Activated naive CD4-positive, alpha-beta T cell treated with anti-CD3 and anti-CD28 coated beads for 36 hours (primary cell): ENCODE results near the gene CDX1. TPM values are rescaled to one million over a fixed set of nuclear protein-coding genes. Genes with fewer than 3 reads are reported as not detected.

ENCODE experiments used
- CTCF ChIA-PET: fragments of 350-600 bp; sonication (Branson Sonifier 250); formaldehyde crosslinking; loops from one replicate; lab custom pipeline; 2021; ENCODE audit warnings: antibody characterized with exemption; lab: Charles Lee
- DNase-seq: peaks from one replicate; pipeline ENCODE4 v3.0.0-alpha.2; 2020
- H3K27ac Mint-ChIP-seq: one replicate; pipeline ENCODE4 v1.8.0; 2021; ENCODE audit warnings: mild to moderate bottlenecking, mixed read lengths
- H3K27me3 Mint-ChIP-seq: one replicate; pipeline ENCODE4 v1.8.0; 2021; ENCODE audit warnings: low read depth, mixed read lengths
- H3K36me3 Mint-ChIP-seq: one replicate; pipeline ENCODE4 v1.8.0; 2021; ENCODE audit warnings: low read depth, mixed read lengths
- H3K4me1 Mint-ChIP-seq: one replicate; pipeline ENCODE4 v1.8.0; 2021; ENCODE audit warnings: low read depth, mixed read lengths
- H3K4me3 Mint-ChIP-seq: one replicate; pipeline ENCODE4 v1.8.0; 2021; ENCODE audit warnings: mild to moderate bottlenecking, moderate library complexity, mixed read lengths
- H3K9me3 Mint-ChIP-seq: one replicate; pipeline ENCODE4 v1.8.0; 2021; ENCODE audit warnings: mixed read lengths
- intact Hi-C: fragments of 100-400 bp; cut with micrococcal nuclease; formaldehyde crosslinking; loops from one replicate; pipeline ENCODE4 v1.15.1; 2023
- total RNA-seq, 2 experiments: library from RNA; stranded (reverse); gene quantifications; one replicate each; pipeline ENCODE4 v1.2.3, GENCODE V29; 2021

CDX1 gene
- total RNA-seq, 2 experiments from 2014 or later = not detected

DNA sequence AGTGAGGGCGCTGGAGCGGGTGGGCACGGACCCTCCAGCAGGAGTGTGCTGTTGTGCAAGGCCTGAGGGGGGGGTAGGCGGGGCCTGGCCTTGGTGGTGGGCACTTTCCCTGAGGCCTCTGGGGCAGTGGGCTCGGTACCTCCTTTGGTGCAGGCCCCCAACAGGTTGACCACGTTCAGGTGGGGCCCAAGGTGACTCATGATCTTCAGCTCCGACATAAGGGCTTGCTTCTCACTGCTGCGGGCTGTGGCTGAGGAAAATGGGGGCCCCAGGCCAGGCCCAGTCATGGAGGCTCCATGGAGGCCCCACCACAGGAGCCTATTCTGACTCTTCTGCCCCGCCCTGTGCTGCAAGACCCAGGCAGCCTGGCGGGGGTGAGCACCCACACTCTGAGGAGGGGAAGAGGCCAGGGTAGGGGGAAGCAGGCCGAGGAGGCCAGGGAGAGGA, 42.4 kb upstream of the CDX1 start:
- intact Hi-C loops = loop anchor here (5.0 kb wide), 2 partner anchors 57 to 292 kb away; no protein-coding TSS in a partner anchor
- H3K9me3 Mint-ChIP-seq = no peaks in the 10 kb centered on the region
- no peak for DNase-seq
- H3K36me3 Mint-ChIP-seq = no peaks in the 10 kb centered on the region
- no peak overlapping the region for H3K4me3 Mint-ChIP-seq
- no peaks in the 10 kb centered on the region for H3K27me3 Mint-ChIP-seq
- H3K4me1 Mint-ChIP-seq = no peaks in the 10 kb centered on the region
- CTCF ChIA-PET = no interaction called here
- no peak overlapping the region for H3K27ac Mint-ChIP-seq

DNA sequence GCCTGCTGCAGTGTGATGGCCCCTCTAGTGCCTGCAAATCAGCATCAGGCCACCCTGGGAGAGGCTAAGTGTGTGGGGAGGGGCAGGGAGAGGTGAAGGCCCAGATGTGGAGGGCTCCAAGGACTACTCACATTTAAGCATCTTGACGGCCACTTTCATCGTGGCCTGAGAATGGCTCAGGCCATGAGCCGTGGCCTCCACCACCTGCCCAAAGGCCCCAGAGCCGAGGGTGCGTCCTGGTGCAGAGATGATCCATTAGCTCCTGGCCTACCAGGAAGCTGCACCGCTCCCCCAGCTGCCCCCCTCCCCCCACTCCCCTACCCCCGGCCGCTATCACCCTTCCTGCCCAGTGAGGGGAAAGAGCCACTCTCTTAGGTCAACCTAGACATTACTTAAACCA, 42.0 kb upstream of the CDX1 start:
- Mint-ChIP-seq H3K27me3 (no peaks in the 10 kb centered on the region), H3K27ac (no peak overlapping the region), H3K9me3 (no peaks in the 10 kb centered on the region), H3K4me1 (no peaks in the 10 kb centered on the region), H3K36me3 (no peaks in the 10 kb centered on the region), H3K4me3 (no peak overlapping the region)
- intact Hi-C loops = loop anchor here (5.0 kb wide), 2 partner anchors 57 to 292 kb away; no protein-coding TSS in a partner anchor
- CTCF ChIA-PET = interaction anchor here (1.4 kb wide), 1 partner anchor 13 kb away, joined by 3 read pairs; no protein-coding TSS in a partner anchor
- no peak for DNase-seq

DNA sequence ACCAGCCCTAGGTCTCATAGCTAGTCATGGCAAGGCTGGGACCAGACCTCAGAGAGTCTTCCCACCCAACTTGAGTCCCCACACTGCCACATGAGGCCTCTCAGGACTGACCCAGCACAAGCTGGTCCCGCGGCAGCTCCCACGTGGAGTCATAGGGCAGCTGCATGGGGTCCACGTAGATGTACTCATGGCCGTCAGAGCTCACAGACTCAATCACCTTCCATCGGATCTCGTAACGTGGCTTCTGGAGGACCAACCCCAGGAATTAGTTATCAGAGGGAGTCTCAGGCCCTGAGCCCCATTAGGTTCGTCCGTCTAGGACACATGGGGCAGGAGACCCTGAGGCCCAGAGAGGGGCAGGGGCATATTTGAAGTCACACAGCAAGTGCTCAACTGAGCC, 41.2 kb upstream of the CDX1 start:
- no peaks in the 10 kb centered on the region for H3K36me3 Mint-ChIP-seq
- H3K27ac Mint-ChIP-seq = no peak overlapping the region
- intact Hi-C loops = no loop called here
- H3K9me3 Mint-ChIP-seq = no peaks in the 10 kb centered on the region
- H3K27me3 Mint-ChIP-seq = no peaks in the 10 kb centered on the region
- CTCF ChIA-PET = interaction anchor here (0.6 to 1.4 kb wide), 2 partner anchors 14 to 529 kb away, joined by 3 read pairs; no protein-coding TSS in a partner anchor
- H3K4me1 Mint-ChIP-seq = no peaks in the 10 kb centered on the region
- no peak for DNase-seq
- H3K4me3 Mint-ChIP-seq = no peak overlapping the region

DNA sequence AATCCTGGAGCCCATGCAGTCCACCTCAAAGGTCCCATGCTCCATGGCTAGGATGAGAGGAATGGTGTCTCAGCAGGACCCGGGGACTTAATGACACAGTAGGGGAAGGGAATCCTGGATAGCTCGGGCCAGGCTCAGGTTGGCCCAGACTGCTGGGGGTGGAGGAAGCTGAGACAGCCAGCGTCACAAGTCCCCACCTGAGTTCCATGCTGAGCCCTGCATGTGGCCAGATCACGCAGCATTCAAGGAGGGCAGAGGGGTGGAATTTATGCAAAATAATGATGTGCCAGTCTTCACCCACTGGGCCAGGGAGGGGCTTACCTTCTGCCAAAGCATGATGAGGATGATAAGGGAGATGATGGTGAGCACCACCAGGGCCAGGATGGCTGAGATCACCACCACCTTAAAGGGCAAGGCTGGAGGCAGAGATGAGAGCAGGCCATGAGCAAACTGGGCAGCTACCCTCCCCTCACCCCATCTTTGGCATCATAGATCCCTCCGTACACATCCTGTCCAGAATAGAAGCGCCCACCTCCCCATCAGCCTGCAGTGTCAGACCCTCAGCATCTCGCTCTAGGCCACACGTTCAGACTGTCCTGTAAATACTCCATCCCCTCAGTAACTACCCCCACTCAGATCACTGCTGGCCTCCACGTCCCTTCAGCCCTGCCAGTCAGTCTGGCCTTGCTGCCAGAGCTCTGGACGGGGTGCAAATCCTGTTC, 40.2 kb upstream of the CDX1 start:
- CTCF ChIA-PET = interaction anchor here (0.6 to 0.8 kb wide), 2 partner anchors 82 to 214 kb away, joined by 4 read pairs; no protein-coding TSS in a partner anchor
- intact Hi-C loops = no loop called here
- no peak overlapping the region for H3K4me3 Mint-ChIP-seq
- no peaks in the 10 kb centered on the region for H3K36me3 Mint-ChIP-seq
- H3K9me3 Mint-ChIP-seq = no peaks in the 10 kb centered on the region
- DNase-seq = no peak
- H3K27ac Mint-ChIP-seq = no peak overlapping the region
- H3K4me1 Mint-ChIP-seq = no peaks in the 10 kb centered on the region
- H3K27me3 Mint-ChIP-seq = no peaks in the 10 kb centered on the region

DNA sequence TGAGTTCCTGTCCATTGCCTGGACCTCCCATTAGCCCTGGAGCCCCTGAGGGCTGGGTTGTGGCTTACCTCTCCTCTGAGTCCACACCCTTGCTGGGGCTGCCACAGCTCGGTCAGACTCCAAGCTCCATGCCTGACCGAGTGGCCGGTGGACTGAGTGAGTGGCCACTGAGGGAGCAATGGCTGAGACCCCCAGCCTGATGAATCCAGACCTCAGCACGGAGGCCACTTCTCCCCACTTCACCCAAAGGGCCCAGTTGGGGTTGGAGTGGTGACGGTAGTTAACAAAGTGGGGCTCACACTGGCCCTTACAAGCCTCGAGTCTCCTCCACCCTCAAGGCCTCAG, 39.7 kb upstream of the CDX1 start:
- DNase-seq = no peak
- H3K4me3 Mint-ChIP-seq = no peak overlapping the region
- intact Hi-C loops = no loop called here
- no peaks in the 10 kb centered on the region for H3K9me3 Mint-ChIP-seq
- H3K27ac Mint-ChIP-seq = no peak overlapping the region
- no peaks in the 10 kb centered on the region for H3K27me3 Mint-ChIP-seq
- no peaks in the 10 kb centered on the region for H3K4me1 Mint-ChIP-seq
- CTCF ChIA-PET = no interaction called here
- no peaks in the 10 kb centered on the region for H3K36me3 Mint-ChIP-seq

DNA sequence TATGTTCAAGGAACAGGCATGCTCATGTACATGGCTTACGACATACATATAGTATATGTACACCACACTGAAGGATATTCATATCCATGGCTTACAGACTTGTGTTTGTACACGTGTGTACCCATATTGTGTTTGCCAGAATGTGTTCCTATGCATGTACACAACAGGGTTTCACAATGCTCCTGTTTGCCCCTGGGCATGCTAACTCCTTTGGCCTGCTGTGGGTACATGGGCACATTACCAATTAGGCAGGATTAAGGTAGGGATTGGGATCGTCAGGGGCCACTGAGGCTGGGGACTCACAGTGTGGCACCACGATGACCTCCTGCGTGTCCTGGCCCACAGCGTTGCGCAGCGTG, 37.1 kb upstream of the CDX1 start:
- intact Hi-C loops = no loop called here
- Mint-ChIP-seq H3K27ac (no peak overlapping the region), H3K4me3 (no peak overlapping the region), H3K27me3 (no peaks in the 10 kb centered on the region), H3K9me3 (no peaks in the 10 kb centered on the region), H3K4me1 (no peaks in the 10 kb centered on the region), H3K36me3 (no peaks in the 10 kb centered on the region)
- CTCF ChIA-PET = interaction anchor here (0.6 to 2.7 kb wide), 4 partner anchors 20 to 216 kb away, joined by 3 to 10 read pairs (median 6); no protein-coding TSS in a partner anchor
- no peak for DNase-seq

DNA sequence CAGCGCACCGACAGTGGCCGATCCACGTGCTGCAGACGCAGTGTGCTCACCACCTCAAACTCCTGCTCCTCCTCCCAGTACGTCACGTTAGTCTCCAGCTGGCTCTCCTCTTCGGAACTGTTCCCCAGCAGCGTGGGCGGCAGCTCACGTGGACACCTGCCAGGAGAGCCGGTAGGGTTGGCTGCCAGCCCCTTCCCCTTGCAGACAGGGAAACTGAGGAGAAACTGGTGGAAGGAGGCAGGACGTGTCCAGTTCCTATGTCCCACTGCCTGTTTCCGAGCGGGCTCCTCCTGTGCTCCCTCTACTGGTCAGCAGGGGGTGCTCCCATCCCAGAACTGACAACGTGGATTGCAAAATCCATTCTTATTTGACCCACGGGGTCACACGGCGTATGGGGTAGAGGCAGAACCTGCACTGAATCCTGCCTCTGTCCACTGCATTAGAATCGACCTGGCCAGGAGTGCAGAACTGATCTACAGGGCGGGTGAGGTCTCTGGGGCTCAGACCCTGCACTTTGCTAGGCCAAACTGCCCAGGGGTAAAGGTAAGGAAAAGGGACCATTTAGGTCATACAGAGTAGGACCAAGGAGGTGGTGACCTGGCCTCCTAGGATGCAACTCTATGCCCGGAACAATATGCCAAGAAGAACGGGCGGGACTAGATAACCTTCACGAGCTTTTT, 36.6 kb upstream of the CDX1 start:
- H3K27ac Mint-ChIP-seq = no peak overlapping the region
- no peaks in the 10 kb centered on the region for H3K27me3 Mint-ChIP-seq
- intact Hi-C loops = loop anchor here (1.0 kb wide), 3 partner anchors 88 to 306 kb away; no protein-coding TSS in a partner anchor
- DNase-seq = peak; percentile 67
- H3K9me3 Mint-ChIP-seq = no peaks in the 10 kb centered on the region
- no peak overlapping the region for H3K4me3 Mint-ChIP-seq
- CTCF ChIA-PET = interaction anchor here (1.0 to 2.7 kb wide), 6 partner anchors 18 to 216 kb away, joined by 3 to 10 read pairs (median 4); no protein-coding TSS in a partner anchor
- no peaks in the 10 kb centered on the region for H3K4me1 Mint-ChIP-seq
- H3K36me3 Mint-ChIP-seq = no peaks in the 10 kb centered on the region

DNA sequence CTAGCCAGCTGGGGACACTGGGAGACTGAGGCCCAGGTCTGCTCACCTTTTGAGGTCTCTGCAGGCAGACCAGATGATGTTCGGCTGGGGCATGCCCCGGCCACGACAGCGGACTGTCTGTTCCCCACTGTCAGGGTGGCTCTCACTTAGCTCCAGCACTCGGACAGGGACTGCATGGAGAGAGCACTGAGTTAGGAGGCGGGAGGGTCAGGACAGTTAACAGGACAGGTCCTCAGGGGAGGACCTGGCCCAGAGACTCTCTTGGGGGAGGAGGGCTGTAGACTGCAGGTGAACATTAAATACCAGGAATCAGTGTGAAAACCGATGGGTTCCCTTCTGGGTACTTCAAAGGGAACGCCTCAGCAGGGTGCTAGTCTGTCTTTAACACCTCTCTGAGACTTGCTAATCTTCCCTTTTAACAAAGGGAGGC, 36.1 kb upstream of the CDX1 start:
- CTCF ChIA-PET = interaction anchor here (0.7 to 2.7 kb wide), 7 partner anchors 17 to 238 kb away, joined by 3 to 10 read pairs (median 3); no protein-coding TSS in a partner anchor
- no peak overlapping the region for H3K4me3 Mint-ChIP-seq
- H3K27me3 Mint-ChIP-seq = no peaks in the 10 kb centered on the region
- H3K27ac Mint-ChIP-seq = no peak overlapping the region
- DNase-seq = no peak
- H3K9me3 Mint-ChIP-seq = no peaks in the 10 kb centered on the region
- intact Hi-C loops = loop anchor here (1.0 kb wide), 3 partner anchors 88 to 306 kb away; no protein-coding TSS in a partner anchor
- H3K4me1 Mint-ChIP-seq = no peaks in the 10 kb centered on the region
- no peaks in the 10 kb centered on the region for H3K36me3 Mint-ChIP-seq

DNA sequence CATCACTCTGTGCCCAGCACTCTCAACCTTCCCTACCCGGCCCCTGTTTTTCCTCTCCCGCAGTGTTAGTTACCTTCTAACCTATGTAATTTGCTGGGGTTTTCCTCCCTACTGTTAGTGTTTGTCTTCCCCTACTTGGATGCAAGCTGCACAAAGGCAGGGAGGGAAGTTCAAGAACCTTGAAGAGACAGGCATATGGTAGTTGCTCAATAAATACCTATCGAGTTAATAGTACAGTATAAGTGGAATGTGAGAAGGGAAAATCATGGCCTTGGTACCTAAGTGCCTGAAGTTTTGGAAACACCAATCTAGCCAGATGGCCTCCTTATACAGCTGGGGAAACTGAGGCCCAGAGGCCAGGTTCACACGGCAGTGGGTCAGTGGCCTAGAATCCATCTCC, 35.1 kb upstream of the CDX1 start:
- Mint-ChIP-seq H3K9me3 (no peaks in the 10 kb centered on the region), H3K4me1 (no peaks in the 10 kb centered on the region), H3K36me3 (no peaks in the 10 kb centered on the region), H3K27me3 (no peaks in the 10 kb centered on the region), H3K4me3 (no peak overlapping the region), H3K27ac (no peak overlapping the region)
- no peak for DNase-seq
- CTCF ChIA-PET = interaction anchor here (1.7 kb wide), 1 partner anchor 214 kb away, joined by 3 read pairs; no protein-coding TSS in a partner anchor
- intact Hi-C loops = no loop called here

DNA sequence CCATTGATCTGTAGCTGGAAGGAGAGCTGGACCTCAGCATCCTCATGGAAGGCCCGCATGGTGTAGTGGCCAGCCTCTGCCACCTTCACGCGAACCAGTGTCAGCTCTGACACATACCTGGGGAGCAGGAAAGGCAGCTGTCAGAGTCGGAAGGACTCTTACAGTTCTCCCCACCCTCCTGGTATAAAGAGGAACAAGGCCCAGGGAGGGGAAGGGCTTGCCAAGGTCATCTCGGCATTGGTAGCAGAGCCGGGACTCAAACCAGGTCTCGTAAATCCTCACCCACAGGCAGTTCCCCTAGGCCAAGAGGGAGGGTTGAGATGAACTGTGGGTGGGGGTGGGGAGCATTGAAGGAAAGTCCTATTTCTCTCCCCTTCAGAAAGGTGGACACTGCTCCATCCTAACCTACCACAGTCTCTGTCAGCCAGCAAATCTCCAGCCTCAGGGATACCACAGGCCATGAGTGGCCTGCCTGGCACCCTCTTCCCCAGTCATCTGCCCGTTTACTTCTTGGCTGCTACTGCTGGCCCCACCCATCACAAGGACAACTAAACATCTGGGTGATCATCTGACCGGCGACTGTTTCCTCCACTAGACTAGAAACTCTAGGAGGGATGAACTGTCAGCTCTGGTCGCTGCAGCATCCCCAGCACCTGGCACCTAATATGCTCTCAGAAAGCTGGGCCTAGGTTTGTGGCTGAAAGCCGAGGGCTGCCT, 34.4 kb upstream of the CDX1 start:
- Mint-ChIP-seq H3K4me1 (no peaks in the 10 kb centered on the region), H3K27ac (no peak overlapping the region), H3K36me3 (no peaks in the 10 kb centered on the region), H3K9me3 (no peaks in the 10 kb centered on the region), H3K27me3 (no peaks in the 10 kb centered on the region), H3K4me3 (no peak overlapping the region)
- CTCF ChIA-PET = no interaction called here
- intact Hi-C loops = no loop called here
- no peak for DNase-seq

DNA sequence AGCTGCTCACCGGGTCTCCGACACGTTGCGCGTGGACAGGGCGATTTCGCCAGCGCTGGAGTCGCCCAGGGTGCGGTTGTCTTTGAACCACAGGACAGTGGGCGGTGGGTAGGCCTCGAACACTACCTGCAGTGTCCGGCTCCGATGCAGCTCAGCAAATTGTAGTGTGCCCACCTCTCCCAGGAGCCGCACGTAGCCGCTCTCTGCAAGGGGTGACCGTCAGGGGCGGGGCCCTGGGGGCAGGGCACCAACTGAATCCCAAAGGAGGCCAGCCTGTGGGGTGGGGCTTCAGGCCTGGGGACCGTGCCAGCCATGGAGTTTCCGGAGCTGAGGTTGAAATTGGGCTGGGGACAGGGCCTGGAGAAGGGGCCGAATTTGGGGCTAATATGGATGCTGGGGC, 33.8 kb upstream of the CDX1 start:
- no peak for DNase-seq
- Mint-ChIP-seq H3K27me3 (no peaks in the 10 kb centered on the region), H3K9me3 (no peaks in the 10 kb centered on the region), H3K36me3 (no peaks in the 10 kb centered on the region), H3K4me1 (no peaks in the 10 kb centered on the region), H3K27ac (no peak overlapping the region), H3K4me3 (no peak overlapping the region)
- intact Hi-C loops = no loop called here
- CTCF ChIA-PET = no interaction called here

DNA sequence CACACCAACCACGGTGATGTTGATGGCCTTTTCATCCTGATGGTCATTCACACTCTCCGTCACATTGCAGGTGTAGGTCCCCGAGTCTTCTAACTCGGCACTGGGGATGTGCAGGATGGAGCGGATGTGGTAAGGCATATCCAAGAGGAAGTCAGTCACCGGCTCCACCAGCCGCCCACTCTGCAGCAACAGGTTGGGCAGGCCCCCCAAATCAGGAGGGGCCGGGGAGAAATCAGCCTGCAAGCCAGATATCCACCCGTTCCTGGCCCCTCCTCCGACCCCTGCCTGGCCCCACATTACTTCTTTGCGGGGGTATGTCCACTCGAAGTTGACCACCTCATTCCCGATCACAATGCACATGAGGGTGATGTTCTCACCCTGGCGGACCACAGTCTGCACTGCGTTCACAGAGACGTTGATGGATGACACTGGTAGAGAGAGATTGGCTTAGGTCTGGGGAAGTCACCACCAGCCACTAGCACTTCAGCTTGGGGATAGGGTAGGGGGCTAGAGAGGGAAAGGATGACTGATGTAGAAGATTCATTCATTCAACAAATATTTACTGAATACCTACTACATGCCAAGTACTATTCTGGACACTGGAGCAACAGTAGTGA, 32.9 kb upstream of the CDX1 start:
- Mint-ChIP-seq H3K36me3 (no peaks in the 10 kb centered on the region), H3K4me1 (no peaks in the 10 kb centered on the region), H3K27me3 (no peaks in the 10 kb centered on the region), H3K27ac (no peak overlapping the region), H3K4me3 (no peak overlapping the region), H3K9me3 (no peaks in the 10 kb centered on the region)
- CTCF ChIA-PET = interaction anchor here (0.6 to 1.1 kb wide), 3 partner anchors 11 to 58 kb away, joined by 3 to 4 read pairs (median 3); no protein-coding TSS in a partner anchor
- DNase-seq = no peak
- intact Hi-C loops = no loop called here
